GM10847 (cell line): ENCODE results near the gene UBXN6.

Source experiments
- POLR2A ChIP-seq: IDR thresholded peaks from 2 replicates; pipeline ENCODE4 v1.6.1; 2011; ENCODE audit not compliant: insufficient read length; ENCODE audit errors: extremely low read depth

The UBXN6 gene

GRCh38 chr19:4416268-4416667 lies 41.3 kb downstream of the UBXN6 start:
- TF ChIP-seq POLR2A, result no peak

GRCh38 chr19:4415352-4415751 lies 42.2 kb downstream of the UBXN6 start:
- no peak for TF ChIP-seq POLR2A

- TF ChIP-seq POLR2A, result no peak
These were observed 42.7 kb downstream of the UBXN6 start for GRCh38 chr19:4414800-4415321.

GRCh38 chr19:4414144-4414799 lies 43.3 kb downstream of the UBXN6 start:
- TF ChIP-seq POLR2A, result no peak

- no peak for TF ChIP-seq POLR2A
These were observed 44.0 kb downstream of the UBXN6 start for GRCh38 chr19:4413588-4413987.

GRCh38 chr19:4409123-4409933 lies 48.3 kb downstream of the UBXN6 start:
- TF ChIP-seq POLR2A, result no peak

GRCh38 chr19:4406626-4407025 lies 51.0 kb downstream of the UBXN6 start:
- TF ChIP-seq POLR2A, result no peak

- TF ChIP-seq POLR2A, result no peak
These were observed 51.6 kb downstream of the UBXN6 start for GRCh38 chr19:4405977-4406376.

- TF ChIP-seq POLR2A, result no peak
These were observed 54.4 kb downstream of the UBXN6 start for GRCh38 chr19:4403005-4403761.

GRCh38 chr19:4402171-4403004 lies 55.2 kb downstream of the UBXN6 start, which contains the start of gene CHAF1A:
TSS of gene CHAF1A (plus strand) at chr19:4402640. CDS start at chr19:4402763, 123 bp downstream.
- TF ChIP-seq POLR2A, result peak; percentile 58

- no peak for TF ChIP-seq POLR2A
These were observed 55.8 kb downstream of the UBXN6 start for GRCh38 chr19:4401769-4402170.

- TF ChIP-seq POLR2A, result peak; percentile 78
These were observed 57.3 kb downstream of the UBXN6 start, which contains the start of gene SH3GL1 for GRCh38 chr19:4400135-4400936. TSS of gene SH3GL1 (minus strand) at chr19:4400547. CDS start at chr19:4400368, 179 bp downstream.

GRCh38 chr19:4399812-4400134 lies 57.8 kb downstream of the UBXN6 start:
- TF ChIP-seq POLR2A, result no peak
